ENCODE data around the gene TMUB1. TPM values are rescaled to one million over a fixed set of nuclear protein-coding genes. Genes with fewer than 3 reads are reported as not detected.

Gene TMUB1
- total RNA-seq, 1 experiment from 2014 or later: 51.2 TPM

GRCh38 chr7:151104411-151105235, 21.3 kb upstream of the TMUB1 start:
- no peak for DNase-seq
- Mint-ChIP-seq H3K36me3 (ENCODE audit: insufficient read depth, unreplicated experiment) (peaks cover 11% of the 10 kb centered on the region), H3K27me3 (ENCODE audit: unreplicated experiment) (no peaks in the 10 kb centered on the region), H3K4me3 (ENCODE audit: low read depth, unreplicated experiment) (no peak overlapping the region), H3K27ac (ENCODE audit: unreplicated experiment) (no peak overlapping the region), H3K9me3 (ENCODE audit: low read depth, unreplicated experiment) (no peaks in the 10 kb centered on the region), H3K4me1 (ENCODE audit: low read depth, unreplicated experiment) (no peaks in the 10 kb centered on the region)
- BruUV-seq (replicated peaks): no TSS peak
- CTCF ChIA-PET: no interaction called here
- intact Hi-C loops (cut with micrococcal nuclease; ENCODE audit: unreplicated experiment): no loop called here
- TF ChIP-seq, protein P1, sequence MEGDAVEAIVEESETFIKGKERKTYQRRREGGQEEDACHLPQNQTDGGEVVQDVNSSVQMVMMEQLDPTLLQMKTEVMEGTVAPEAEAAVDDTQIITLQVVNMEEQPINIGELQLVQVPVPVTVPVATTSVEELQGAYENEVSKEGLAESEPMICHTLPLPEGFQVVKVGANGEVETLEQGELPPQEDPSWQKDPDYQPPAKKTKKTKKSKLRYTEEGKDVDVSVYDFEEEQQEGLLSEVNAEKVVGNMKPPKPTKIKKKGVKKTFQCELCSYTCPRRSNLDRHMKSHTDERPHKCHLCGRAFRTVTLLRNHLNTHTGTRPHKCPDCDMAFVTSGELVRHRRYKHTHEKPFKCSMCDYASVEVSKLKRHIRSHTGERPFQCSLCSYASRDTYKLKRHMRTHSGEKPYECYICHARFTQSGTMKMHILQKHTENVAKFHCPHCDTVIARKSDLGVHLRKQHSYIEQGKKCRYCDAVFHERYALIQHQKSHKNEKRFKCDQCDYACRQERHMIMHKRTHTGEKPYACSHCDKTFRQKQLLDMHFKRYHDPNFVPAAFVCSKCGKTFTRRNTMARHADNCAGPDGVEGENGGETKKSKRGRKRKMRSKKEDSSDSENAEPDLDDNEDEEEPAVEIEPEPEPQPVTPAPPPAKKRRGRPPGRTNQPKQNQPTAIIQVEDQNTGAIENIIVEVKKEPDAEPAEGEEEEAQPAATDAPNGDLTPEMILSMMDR (IDR thresholded peaks at IDR 0.05; ENCODE audit: unreplicated experiment): no peak

DNA sequence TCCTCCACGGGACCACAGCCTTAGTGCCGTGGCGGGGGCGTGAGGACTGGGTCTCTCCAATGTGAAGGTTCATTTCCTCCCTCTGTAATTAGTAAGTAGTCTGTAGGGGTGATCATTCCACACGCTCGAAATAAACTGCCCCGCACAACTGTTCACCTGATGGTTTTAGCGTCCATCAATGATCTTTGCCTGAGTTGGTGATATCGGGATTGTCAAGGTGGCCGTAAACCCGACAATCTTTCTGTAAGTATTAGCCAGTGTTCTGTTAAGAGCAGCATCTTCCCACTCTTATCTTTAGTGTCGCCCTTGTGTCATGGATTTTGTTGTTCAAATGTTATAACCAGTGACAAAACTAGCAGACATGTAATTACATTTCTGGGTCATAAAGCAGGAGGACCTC, 20.7 kb upstream of the TMUB1 start:
- intact Hi-C loops (cut with micrococcal nuclease; ENCODE audit: unreplicated experiment): no loop called here
- H3K27me3 Mint-ChIP-seq (ENCODE audit: unreplicated experiment): no peaks in the 10 kb centered on the region
- H3K4me1 Mint-ChIP-seq (ENCODE audit: low read depth, unreplicated experiment): no peaks in the 10 kb centered on the region
- TF ChIP-seq, protein P1 (IDR thresholded peaks at IDR 0.05; ENCODE audit: unreplicated experiment): no peak
- H3K9me3 Mint-ChIP-seq (ENCODE audit: low read depth, unreplicated experiment): no peaks in the 10 kb centered on the region
- CTCF ChIA-PET: no interaction called here
- no peak for DNase-seq
- no peak overlapping the region for H3K27ac Mint-ChIP-seq (ENCODE audit: unreplicated experiment)
- peaks cover 11% of the 10 kb centered on the region for H3K36me3 Mint-ChIP-seq (ENCODE audit: insufficient read depth, unreplicated experiment)
- no peak overlapping the region for H3K4me3 Mint-ChIP-seq (ENCODE audit: low read depth, unreplicated experiment)
- BruUV-seq (replicated peaks): no TSS peak

DNA sequence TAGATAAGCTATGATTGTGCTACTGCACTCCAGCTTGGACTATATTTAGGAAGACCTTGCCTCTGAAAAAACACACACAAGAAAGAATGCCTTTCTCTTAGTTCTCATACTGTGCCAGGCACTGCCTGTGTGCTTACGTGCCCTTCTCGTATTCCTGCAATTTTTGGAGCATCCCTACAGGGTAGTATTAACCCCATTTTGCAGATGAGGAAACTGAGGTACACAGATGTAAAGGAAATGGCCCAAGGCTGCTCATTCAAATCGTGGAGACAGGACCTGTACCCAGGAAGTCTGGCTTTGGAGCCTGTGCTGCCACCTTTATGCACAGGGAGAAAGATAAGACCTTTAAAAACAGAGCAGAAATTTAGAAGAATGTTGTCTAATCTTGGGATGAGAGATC, 19.7 kb upstream of the TMUB1 start:
- intact Hi-C loops (cut with micrococcal nuclease; ENCODE audit: unreplicated experiment): no loop called here
- Mint-ChIP-seq H3K36me3 (ENCODE audit: insufficient read depth, unreplicated experiment) (peaks cover 11% of the 10 kb centered on the region), H3K4me3 (ENCODE audit: low read depth, unreplicated experiment) (no peak overlapping the region), H3K4me1 (ENCODE audit: low read depth, unreplicated experiment) (no peaks in the 10 kb centered on the region), H3K9me3 (ENCODE audit: low read depth, unreplicated experiment) (no peaks in the 10 kb centered on the region), H3K27ac (ENCODE audit: unreplicated experiment) (no peak overlapping the region), H3K27me3 (ENCODE audit: unreplicated experiment) (no peaks in the 10 kb centered on the region)
- CTCF ChIA-PET: no interaction called here
- no peak for DNase-seq
- TF ChIP-seq, protein P1 (IDR thresholded peaks at IDR 0.05; ENCODE audit: unreplicated experiment): no peak
- BruUV-seq (replicated peaks): no TSS peak

- BruUV-seq (replicated peaks): no TSS peak
- H3K4me3 Mint-ChIP-seq (ENCODE audit: low read depth, unreplicated experiment): no peak overlapping the region
- CTCF ChIA-PET: no interaction called here
- TF ChIP-seq, protein P1 (IDR thresholded peaks at IDR 0.05; ENCODE audit: unreplicated experiment): no peak
- DNase-seq: no peak
- no peak overlapping the region for H3K27ac Mint-ChIP-seq (ENCODE audit: unreplicated experiment)
- H3K27me3 Mint-ChIP-seq (ENCODE audit: unreplicated experiment): no peaks in the 10 kb centered on the region
- intact Hi-C loops (cut with micrococcal nuclease; ENCODE audit: unreplicated experiment): no loop called here
- H3K36me3 Mint-ChIP-seq (ENCODE audit: insufficient read depth, unreplicated experiment): peaks cover 11% of the 10 kb centered on the region
- no peaks in the 10 kb centered on the region for H3K9me3 Mint-ChIP-seq (ENCODE audit: low read depth, unreplicated experiment)
- H3K4me1 Mint-ChIP-seq (ENCODE audit: low read depth, unreplicated experiment): no peaks in the 10 kb centered on the region
Observed at GRCh38 chr7:151101621-151102396, 18.5 kb upstream of the TMUB1 start.
